ENCODE results near the gene MACROD2.

MACROD2 gene

GRCh38 chr20:14521436-14521835 is 526.1 kb downstream of the MACROD2 start (continued):
- TF ChIP-seq, protein P1, sequence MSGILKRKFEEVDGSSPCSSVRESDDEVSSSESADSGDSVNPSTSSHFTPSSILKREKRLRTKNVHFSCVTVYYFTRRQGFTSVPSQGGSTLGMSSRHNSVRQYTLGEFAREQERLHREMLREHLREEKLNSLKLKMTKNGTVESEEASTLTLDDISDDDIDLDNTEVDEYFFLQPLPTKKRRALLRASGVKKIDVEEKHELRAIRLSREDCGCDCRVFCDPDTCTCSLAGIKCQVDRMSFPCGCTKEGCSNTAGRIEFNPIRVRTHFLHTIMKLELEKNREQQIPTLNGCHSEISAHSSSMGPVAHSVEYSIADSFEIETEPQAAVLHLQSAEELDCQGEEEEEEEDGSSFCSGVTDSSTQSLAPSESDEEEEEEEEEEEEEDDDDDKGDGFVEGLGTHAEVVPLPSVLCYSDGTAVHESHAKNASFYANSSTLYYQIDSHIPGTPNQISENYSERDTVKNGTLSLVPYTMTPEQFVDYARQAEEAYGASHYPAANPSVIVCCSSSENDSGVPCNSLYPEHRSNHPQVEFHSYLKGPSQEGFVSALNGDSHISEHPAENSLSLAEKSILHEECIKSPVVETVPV (CRISPR knock-in tag; IDR thresholded peaks at IDR 0.05) = no peak
- TF ChIP-seq OSR1 (CRISPR knock-in tag; IDR thresholded peaks at IDR 0.05) = no peak
- TF ChIP-seq PPARA (CRISPR knock-in tag; IDR thresholded peaks at IDR 0.05; ENCODE audit: borderline replicate concordance) = no peak
- TF ChIP-seq RARB (CRISPR knock-in tag; IDR thresholded peaks at IDR 0.05) = no peak
- no peak for TF ChIP-seq TCF4 (CRISPR knock-in tag; IDR thresholded peaks at IDR 0.05; ENCODE audit: borderline replicate concordance)

GRCh38 chr20:14522595-14522994 is 527.3 kb downstream of the MACROD2 start:
- ATAC-seq = no peak
- TF ChIP-seq GLIS3 (CRISPR knock-in tag; IDR thresholded peaks at IDR 0.05) (no peak), ESRRG (CRISPR knock-in tag; IDR thresholded peaks at IDR 0.05) (no peak), PATZ1 (CRISPR knock-in tag; IDR thresholded peaks at IDR 0.05; ENCODE audit: borderline replicate concordance) (no peak), PPARA (CRISPR knock-in tag; IDR thresholded peaks at IDR 0.05; ENCODE audit: borderline replicate concordance) (no peak), BACH2 (CRISPR knock-in tag; IDR thresholded peaks at IDR 0.05; ENCODE audit: borderline replicate concordance) (no peak), ZFP3 (CRISPR knock-in tag; IDR thresholded peaks at IDR 0.05) (no peak), ISL1 (CRISPR knock-in tag; IDR thresholded peaks at IDR 0.05) (no peak), TCF4 (CRISPR knock-in tag; IDR thresholded peaks at IDR 0.05; ENCODE audit: borderline replicate concordance) (no peak), ZFP30 (CRISPR knock-in tag; IDR thresholded peaks at IDR 0.05) (no peak), OSR1 (CRISPR knock-in tag; IDR thresholded peaks at IDR 0.05) (no peak), CREB5 (CRISPR knock-in tag; IDR thresholded peaks at IDR 0.05; ENCODE audit: low read depth) (no peak), ZNF565 (CRISPR knock-in tag; conservative IDR thresholded peaks at IDR 0.05; ENCODE audit: low read depth) (no peak), SNAI2 (CRISPR knock-in tag; IDR thresholded peaks at IDR 0.05) (no peak), POU6F1 (CRISPR knock-in tag; IDR thresholded peaks at IDR 0.05; ENCODE audit: borderline replicate concordance, low read depth) (no peak), ZNF70 (CRISPR knock-in tag; IDR thresholded peaks at IDR 0.05) (no peak), ZC3H10 (CRISPR knock-in tag; IDR thresholded peaks at IDR 0.05) (no peak), ZNF8 (CRISPR knock-in tag; IDR thresholded peaks at IDR 0.05) (no peak), RARB (CRISPR knock-in tag; IDR thresholded peaks at IDR 0.05) (no peak)
- TF ChIP-seq, protein P2, sequence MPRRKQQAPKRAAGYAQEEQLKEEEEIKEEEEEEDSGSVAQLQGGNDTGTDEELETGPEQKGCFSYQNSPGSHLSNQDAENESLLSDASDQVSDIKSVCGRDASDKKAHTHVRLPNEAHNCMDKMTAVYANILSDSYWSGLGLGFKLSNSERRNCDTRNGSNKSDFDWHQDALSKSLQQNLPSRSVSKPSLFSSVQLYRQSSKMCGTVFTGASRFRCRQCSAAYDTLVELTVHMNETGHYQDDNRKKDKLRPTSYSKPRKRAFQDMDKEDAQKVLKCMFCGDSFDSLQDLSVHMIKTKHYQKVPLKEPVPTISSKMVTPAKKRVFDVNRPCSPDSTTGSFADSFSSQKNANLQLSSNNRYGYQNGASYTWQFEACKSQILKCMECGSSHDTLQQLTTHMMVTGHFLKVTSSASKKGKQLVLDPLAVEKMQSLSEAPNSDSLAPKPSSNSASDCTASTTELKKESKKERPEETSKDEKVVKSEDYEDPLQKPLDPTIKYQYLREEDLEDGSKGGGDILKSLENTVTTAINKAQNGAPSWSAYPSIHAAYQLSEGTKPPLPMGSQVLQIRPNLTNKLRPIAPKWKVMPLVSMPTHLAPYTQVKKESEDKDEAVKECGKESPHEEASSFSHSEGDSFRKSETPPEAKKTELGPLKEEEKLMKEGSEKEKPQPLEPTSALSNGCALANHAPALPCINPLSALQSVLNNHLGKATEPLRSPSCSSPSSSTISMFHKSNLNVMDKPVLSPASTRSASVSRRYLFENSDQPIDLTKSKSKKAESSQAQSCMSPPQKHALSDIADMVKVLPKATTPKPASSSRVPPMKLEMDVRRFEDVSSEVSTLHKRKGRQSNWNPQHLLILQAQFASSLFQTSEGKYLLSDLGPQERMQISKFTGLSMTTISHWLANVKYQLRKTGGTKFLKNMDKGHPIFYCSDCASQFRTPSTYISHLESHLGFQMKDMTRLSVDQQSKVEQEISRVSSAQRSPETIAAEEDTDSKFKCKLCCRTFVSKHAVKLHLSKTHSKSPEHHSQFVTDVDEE (CRISPR knock-in tag; IDR thresholded peaks at IDR 0.05) = no peak
- TF ChIP-seq, protein P1 (CRISPR knock-in tag; IDR thresholded peaks at IDR 0.05) = no peak

- no peak for ATAC-seq
- no peak for TF ChIP-seq ZNF8 (CRISPR knock-in tag; IDR thresholded peaks at IDR 0.05)
- TF ChIP-seq, protein P1 (CRISPR knock-in tag; IDR thresholded peaks at IDR 0.05) = no peak
- TF ChIP-seq, protein P2 (CRISPR knock-in tag; IDR thresholded peaks at IDR 0.05) = no peak
- no peak for TF ChIP-seq CREB5 (CRISPR knock-in tag; IDR thresholded peaks at IDR 0.05; ENCODE audit: low read depth)
- TF ChIP-seq TCF4 (CRISPR knock-in tag; IDR thresholded peaks at IDR 0.05; ENCODE audit: borderline replicate concordance) = no peak
- TF ChIP-seq BACH2 (CRISPR knock-in tag; IDR thresholded peaks at IDR 0.05; ENCODE audit: borderline replicate concordance) = no peak
- no peak for TF ChIP-seq PPARA (CRISPR knock-in tag; IDR thresholded peaks at IDR 0.05; ENCODE audit: borderline replicate concordance)
These were observed 527.8 kb downstream of the MACROD2 start for GRCh38 chr20:14523090-14523489.
